ENCODE results near the gene TMCC2. TPM values are rescaled to one million over a fixed set of nuclear protein-coding genes. Genes with fewer than 3 reads are reported as not detected.

The TMCC2 gene
- total RNA-seq, 1 donor from 2014 or later, result 8.4 TPM

- intact Hi-C loops (cut with micrococcal nuclease), result no loop called here
Measured at GRCh38 chr1:205298191-205298994, 70.6 kb downstream of the TMCC2 start.

GRCh38 chr1:205300149-205300548 is 72.4 kb downstream of the TMCC2 start:
- intact Hi-C loops (cut with micrococcal nuclease), result no loop called here

DNA sequence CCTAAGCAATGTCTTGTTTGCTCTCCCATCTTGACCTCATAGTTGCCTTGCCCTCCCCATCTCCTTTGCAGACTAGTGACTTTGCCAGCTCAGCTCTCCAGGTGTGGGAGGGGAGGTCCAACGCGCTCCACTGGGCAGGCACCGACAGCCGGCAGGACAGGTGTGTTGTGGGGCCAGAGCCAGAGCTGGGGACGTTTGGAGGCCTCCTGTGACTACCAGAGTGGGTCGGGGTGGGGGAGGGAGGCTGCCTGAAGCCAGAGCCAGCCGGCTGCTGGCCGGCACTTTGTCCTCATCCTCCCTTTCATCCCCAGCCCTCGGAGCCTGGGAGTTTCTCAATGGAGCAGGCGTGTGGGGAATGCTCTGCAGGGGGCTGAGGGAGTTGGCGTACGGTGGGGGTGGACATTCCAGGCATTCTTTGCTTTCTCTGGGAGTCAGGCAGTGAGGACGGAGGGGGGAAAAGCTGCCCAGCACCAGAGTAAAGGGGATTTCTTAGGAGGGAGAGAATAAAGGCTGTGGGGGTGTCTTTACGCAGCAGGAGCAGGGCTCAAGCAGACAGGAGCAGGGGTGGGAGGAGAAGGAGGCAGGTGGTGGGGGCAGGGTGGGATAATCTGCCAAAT is 73.6 kb downstream of the TMCC2 start:
- intact Hi-C loops (cut with micrococcal nuclease), result no loop called here

GRCh38 chr1:205301842-205302588 is 74.3 kb downstream of the TMCC2 start:
- intact Hi-C loops (cut with micrococcal nuclease), result no loop called here

DNA sequence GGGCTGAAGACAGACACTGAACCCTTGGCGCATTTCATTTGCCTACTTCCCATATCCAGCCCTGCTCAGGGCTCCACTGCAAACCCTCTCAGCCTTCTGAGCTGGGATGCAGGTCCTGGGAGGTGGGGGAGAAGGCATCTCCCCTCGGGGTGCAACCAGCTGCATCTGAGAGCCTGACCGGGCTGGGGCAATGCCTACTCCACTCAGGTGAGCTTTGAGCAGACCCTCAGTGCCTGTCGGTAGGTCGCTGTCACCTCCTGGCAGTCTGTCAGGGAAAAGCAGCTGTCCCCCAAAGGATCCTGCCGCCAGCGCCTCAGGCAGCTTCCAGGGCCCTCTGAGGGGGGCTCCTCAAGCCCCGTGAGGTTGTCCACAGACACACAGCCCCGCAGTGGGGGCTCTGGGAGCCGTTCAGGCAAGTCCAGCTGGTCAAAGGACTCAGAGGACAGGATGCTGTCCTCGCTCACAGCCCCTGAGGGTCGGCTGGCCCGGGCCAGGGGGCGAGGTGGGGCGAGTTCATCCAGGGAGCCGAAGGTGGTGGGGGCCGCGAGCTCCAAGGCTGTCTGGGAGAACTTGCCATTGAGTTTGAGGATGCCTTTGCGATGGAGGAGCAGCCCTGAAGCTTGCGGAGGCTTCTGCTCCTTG is 75.6 kb downstream of the TMCC2 start:
- intact Hi-C loops (cut with micrococcal nuclease), result no loop called here

DNA sequence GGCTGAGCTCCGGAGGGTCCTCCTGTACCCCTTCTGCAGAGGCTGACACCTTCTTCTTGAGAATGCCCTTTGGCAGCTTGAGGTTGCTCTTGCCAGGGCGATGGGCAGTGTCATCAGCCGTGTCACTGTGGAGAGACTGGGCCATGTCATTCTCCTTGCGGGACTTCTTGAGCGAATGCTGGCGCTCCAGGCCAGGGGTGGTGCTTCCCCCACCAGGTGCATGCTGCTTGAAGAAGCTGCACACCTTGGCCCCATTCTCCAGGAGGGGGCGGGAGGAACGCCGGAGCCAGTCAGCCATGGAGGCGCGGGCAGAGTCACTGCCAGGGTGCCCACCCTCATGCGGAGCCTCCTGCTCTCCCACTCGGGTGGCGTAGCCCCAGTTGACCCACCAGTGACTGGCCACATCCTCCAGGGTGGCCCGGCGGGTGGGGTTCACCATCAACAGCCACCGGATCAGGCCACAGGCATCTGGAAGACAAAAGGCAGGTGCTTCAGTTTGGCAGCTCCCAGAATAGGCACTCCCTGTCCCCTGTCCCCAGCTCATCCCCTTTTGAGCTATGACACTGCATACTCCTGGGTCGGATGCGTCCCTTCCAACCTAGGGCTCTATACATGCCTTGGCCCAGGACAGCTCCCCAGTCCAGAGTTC is 76.4 kb downstream of the TMCC2 start:
- intact Hi-C loops (cut with micrococcal nuclease), result loop anchor here (2.0 kb wide), 1 partner anchor 15 kb away; no protein-coding TSS in a partner anchor

DNA sequence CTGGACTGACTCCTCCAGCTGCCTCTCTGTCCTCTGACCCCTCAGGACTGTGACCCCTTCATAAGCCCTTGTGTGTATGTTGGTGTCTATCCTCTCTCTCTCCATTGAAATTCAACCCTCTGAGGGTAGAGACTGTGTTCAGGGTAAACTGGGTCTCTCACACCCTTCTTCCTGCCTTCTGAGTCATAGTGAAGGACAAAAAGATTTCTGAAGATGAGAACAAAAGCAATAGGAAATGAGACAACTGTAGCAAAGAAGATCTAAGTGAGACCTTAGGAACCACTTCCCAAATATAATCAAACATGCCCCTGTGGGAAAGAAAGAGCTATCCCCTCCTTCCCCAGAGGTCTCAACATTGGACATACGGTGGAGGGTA is 76.9 kb downstream of the TMCC2 start:
- intact Hi-C loops (cut with micrococcal nuclease), result loop anchor here (2.0 kb wide), 1 partner anchor 14 kb away; no protein-coding TSS in a partner anchor

DNA sequence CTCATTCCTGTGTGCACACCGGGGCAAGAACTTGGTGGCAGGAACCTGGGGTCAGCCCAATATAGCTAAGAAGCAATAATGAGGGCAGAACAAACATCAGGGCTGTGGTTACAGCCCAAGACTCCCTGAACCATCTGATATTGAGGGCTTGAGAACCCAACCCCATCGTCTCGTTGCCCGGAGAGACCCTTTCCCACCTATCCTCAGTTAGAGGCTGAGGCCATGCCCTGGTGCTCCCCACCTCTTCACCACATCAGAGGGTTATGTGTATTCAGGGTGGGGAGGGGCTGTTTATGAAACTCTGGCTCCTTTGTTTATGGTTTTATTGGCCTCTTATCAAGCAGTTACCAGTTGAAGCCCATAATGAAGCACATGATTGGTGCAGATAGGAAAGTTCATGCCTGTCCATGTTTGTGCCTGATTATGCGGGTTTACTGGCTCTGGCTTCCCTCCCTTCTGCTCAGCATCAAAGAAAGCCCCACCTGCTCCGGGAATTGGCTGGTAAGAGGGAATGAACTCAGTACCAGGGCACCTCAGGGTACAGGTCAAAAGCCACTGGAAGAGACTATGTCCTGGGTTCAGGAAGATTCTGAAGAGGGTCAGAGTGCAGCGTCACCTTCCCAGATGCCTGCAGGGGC is 79.3 kb downstream of the TMCC2 start:
- intact Hi-C loops (cut with micrococcal nuclease), result no loop called here

DNA sequence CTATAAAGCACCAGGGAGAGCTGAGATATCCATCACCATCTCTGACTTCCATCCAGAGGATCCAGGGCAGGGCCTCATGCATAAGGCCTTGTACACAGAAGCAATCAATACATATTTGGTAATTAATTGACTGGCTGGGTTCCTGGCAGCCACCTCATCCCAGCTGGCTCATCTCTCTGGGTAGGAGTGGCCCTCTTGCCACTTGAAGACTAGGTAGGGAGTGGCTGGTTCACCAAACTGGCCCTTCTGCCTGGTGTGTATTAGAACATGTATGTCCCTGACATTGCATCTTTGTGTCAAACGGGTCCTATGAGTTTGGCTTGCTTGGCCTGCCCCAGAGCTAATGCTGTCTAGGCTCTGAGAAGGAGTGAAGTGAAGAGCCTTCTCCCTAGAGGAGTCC is 82.0 kb downstream of the TMCC2 start:
- intact Hi-C loops (cut with micrococcal nuclease), result no loop called here

DNA sequence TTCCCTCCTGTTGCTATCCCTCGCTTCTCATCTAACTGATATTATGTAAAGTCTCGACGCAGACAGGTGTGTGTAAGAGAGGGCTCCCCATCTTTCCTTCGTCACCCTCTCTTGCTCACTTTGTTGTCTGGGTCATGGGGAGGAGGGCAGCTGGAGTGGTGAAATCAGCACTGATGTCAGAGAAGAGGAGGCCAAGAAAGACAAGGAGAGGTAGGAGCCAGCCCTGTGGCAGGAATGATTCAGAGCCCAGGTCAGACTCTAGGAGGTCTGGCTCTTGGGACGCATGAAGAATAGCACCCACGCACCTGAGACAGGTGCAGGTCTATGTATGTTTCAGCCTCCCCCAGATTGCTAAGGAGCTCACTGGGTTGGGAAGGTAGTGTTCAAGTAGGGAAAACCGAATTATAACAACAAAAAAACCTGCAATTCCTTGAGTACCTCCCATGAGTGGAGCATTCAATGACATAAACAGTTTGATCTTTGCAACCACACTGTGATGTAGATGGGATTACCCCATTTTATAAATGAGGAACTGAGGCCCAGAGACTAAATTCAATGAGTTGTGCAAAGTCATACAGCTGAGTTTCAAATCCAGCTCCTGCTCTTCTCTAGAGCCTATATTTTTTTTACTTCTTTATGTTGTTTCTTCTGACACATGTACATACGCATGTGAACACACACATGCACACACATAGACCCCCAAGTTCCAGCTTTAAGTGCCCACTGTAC is 83.4 kb downstream of the TMCC2 start:
- intact Hi-C loops (cut with micrococcal nuclease), result no loop called here

- intact Hi-C loops (cut with micrococcal nuclease), result loop anchor here (1.0 kb wide), 2 partner anchors 8 to 25 kb away; partner anchors contain the start of gene NUAK2
Measured at GRCh38 chr1:205312866-205313562, 85.3 kb downstream of the TMCC2 start.

- intact Hi-C loops (cut with micrococcal nuclease), result loop anchor here (1.0 kb wide), 2 partner anchors 8 to 25 kb away; partner anchors contain the start of gene NUAK2
Measured at GRCh38 chr1:205313563-205314308, 86.0 kb downstream of the TMCC2 start.

DNA sequence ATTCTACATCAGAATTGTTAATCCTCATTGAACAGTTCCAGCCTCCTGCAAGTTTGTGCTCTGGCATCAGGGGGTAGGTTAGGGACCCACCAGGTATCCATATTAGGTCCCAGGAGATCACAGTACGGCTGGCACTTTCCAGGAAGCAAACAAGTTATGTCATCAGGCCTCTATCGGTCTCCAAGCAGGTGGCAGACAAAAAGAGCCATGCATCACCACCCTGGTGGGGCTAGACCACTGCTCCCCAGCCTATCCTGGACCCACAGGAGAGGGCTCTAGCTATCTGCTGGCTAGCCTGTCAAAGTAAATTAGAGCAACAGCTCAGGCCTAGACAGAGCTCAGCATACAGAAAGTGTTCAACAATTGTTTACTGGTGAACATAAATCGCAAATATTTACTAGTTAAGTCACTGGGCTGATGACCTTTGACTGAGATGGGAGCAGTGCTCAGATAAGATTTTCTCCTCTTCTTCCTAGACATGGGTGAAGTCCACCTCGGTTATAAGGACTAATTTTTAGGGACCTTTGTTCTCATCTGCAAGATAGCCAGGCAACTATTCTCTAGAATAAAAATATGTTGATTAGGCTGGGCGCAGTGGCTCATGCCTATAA is 87.4 kb downstream of the TMCC2 start:
- intact Hi-C loops (cut with micrococcal nuclease), result no loop called here

GRCh38 chr1:205316161-205316566 is 88.4 kb downstream of the TMCC2 start:
- intact Hi-C loops (cut with micrococcal nuclease), result no loop called here

- intact Hi-C loops (cut with micrococcal nuclease), result no loop called here
Measured at GRCh38 chr1:205317311-205317917, 89.7 kb downstream of the TMCC2 start.

- intact Hi-C loops (cut with micrococcal nuclease), result loop anchor here (2.0 kb wide), 1 partner anchor 14 kb away; no protein-coding TSS in a partner anchor
Measured at GRCh38 chr1:205318231-205318991, 90.7 kb downstream of the TMCC2 start.

Data from T-helper 1 cell treated with Interleukin-12 subunit alpha and Interleukin-12 subunit beta and Interleukin-4 antibody, amounts not matched to agents 30 ng/mL and 1 ng/mL, for 36 hours (primary cell).